ENCODE results near the gene OCA2.

The OCA2 gene

DNA sequence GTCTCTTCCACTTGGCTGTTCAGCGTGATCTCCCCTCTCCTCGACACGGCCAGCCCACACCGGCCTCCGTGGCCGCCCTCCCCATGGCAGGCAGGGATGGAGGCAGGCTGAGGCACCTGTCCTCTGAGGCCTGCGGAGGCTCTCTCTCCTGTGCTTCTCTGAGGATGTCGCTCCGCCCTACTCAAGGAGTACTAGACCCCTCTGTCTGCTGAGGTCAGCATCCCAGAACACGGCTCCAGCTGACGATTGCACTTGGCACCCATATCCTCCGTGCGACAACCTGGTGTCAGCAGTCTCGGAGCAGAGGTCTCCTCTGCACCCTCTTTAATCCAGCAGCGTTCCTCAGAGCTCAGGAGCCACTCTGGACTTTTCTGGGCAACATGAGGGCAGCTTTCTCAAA lies 322.6 kb downstream of the OCA2 start:
- TF ChIP-seq EZH2 (optimal IDR thresholded peaks at IDR 0.05; ENCODE audit: low read depth, low read length) (no peak), EZH2phosphoT487 (IDR thresholded peaks at IDR 0.05; ENCODE audit: low read length) (no peak)
- TF ChIP-seq, protein P1, sequence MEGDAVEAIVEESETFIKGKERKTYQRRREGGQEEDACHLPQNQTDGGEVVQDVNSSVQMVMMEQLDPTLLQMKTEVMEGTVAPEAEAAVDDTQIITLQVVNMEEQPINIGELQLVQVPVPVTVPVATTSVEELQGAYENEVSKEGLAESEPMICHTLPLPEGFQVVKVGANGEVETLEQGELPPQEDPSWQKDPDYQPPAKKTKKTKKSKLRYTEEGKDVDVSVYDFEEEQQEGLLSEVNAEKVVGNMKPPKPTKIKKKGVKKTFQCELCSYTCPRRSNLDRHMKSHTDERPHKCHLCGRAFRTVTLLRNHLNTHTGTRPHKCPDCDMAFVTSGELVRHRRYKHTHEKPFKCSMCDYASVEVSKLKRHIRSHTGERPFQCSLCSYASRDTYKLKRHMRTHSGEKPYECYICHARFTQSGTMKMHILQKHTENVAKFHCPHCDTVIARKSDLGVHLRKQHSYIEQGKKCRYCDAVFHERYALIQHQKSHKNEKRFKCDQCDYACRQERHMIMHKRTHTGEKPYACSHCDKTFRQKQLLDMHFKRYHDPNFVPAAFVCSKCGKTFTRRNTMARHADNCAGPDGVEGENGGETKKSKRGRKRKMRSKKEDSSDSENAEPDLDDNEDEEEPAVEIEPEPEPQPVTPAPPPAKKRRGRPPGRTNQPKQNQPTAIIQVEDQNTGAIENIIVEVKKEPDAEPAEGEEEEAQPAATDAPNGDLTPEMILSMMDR (IDR thresholded peaks at IDR 0.05; ENCODE audit: low read length), result no peak
- Histone ChIP-seq H3K4me1 (ENCODE audit: low read length) (peaks cover 5% of the 10 kb centered on the region; the same call in 1 of the 2 replicates), H3K4me2 (ENCODE audit: low read depth, low read length) (no peak overlapping the region), H3K9me2 (replicated peaks; ENCODE audit: insufficient read depth, low read length) (no peaks in the 10 kb centered on the region), H2AFZ (ENCODE audit: low read length) (no peak overlapping the region), H3K9ac (ENCODE audit: low read length) (no peak overlapping the region), H3K27ac (ENCODE audit: low read length) (no peak overlapping the region), H3K9me3 (replicated peaks; ENCODE audit: insufficient read depth, low read length) (peaks cover 4% of the 10 kb centered on the region; the same call in 1 of the 2 replicates), H3K79me2 (ENCODE audit: low read length) (no peaks in the 10 kb centered on the region), H3K36me3 (replicated peaks; ENCODE audit: insufficient read depth, low read length) (no peaks in the 10 kb centered on the region), H4K20me1 (ENCODE audit: insufficient read depth, low read length) (no peaks in the 10 kb centered on the region), H3F3A (ENCODE audit: insufficient read depth, low read length) (no peaks in the 10 kb centered on the region), H3K27me3 (replicated peaks; ENCODE audit: insufficient read depth, low read length) (no peaks in the 10 kb centered on the region), H3K4me3 (ENCODE audit: low read length) (no peak overlapping the region)
- no peak for DNase-seq

DNA sequence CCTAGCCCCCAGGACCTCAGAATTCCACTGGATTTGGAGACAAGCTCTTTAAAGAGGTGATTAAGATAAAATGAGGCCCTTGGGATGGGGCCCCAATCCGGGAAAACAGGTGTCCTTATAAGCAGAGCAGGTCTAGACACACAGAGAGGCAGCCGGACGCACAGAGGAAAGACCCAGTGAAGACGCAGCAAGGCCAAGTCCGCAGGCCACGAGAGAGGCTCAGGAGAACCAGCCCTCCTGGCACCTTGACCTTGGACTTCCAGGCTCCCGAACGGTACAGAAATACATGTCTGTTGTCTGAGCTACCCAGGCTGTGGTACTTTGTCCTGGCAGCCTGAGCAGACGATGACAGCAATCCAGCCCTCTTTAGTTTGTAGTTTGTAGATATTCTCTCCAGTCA lies 324.5 kb downstream of the OCA2 start:
- Histone ChIP-seq H3K4me1 (ENCODE audit: low read length) (peaks cover 5% of the 10 kb centered on the region; the same call in 1 of the 2 replicates), H3K36me3 (replicated peaks; ENCODE audit: insufficient read depth, low read length) (no peaks in the 10 kb centered on the region), H3F3A (ENCODE audit: insufficient read depth, low read length) (no peaks in the 10 kb centered on the region), H3K79me2 (ENCODE audit: low read length) (no peaks in the 10 kb centered on the region), H3K9me3 (replicated peaks; ENCODE audit: insufficient read depth, low read length) (peaks cover 4% of the 10 kb centered on the region; the same call in 1 of the 2 replicates), H3K9ac (ENCODE audit: low read length) (no peak overlapping the region), H3K4me3 (ENCODE audit: low read length) (no peak overlapping the region), H3K27me3 (replicated peaks; ENCODE audit: insufficient read depth, low read length) (no peaks in the 10 kb centered on the region), H4K20me1 (ENCODE audit: insufficient read depth, low read length) (no peaks in the 10 kb centered on the region), H3K27ac (ENCODE audit: low read length) (no peak overlapping the region), H2AFZ (ENCODE audit: low read length) (no peak overlapping the region), H3K9me2 (replicated peaks; ENCODE audit: insufficient read depth, low read length) (no peaks in the 10 kb centered on the region), H3K4me2 (ENCODE audit: low read depth, low read length) (no peak overlapping the region)
- TF ChIP-seq EZH2 (optimal IDR thresholded peaks at IDR 0.05; ENCODE audit: low read depth, low read length), result no peak
- no peak for TF ChIP-seq EZH2phosphoT487 (IDR thresholded peaks at IDR 0.05; ENCODE audit: low read length)
- TF ChIP-seq, protein P1 (IDR thresholded peaks at IDR 0.05; ENCODE audit: low read length), result no peak
- DNase-seq, result no peak

DNA sequence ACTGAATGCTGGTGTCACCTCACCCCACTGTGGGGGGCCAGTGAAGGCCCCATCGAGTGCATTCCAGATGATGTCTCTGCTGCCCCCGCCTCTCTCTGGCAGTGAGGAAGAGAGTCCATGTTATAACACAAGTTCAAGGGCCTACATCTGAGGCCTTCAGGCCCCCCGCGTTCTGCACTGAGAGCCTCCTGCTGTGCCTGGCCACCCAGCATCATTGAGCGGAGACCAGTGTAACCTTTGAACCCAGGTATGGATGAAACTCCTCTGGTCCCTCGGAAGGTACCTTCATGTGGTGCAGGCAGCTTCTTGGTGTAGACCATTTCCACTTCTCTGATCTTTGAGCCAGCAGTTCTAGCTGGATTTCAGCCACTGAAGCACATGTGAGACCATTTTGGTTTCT lies 324.9 kb downstream of the OCA2 start:
- H3K9me2 ChIP-seq (replicated peaks; ENCODE audit: insufficient read depth, low read length), result no peaks in the 10 kb centered on the region

DNA sequence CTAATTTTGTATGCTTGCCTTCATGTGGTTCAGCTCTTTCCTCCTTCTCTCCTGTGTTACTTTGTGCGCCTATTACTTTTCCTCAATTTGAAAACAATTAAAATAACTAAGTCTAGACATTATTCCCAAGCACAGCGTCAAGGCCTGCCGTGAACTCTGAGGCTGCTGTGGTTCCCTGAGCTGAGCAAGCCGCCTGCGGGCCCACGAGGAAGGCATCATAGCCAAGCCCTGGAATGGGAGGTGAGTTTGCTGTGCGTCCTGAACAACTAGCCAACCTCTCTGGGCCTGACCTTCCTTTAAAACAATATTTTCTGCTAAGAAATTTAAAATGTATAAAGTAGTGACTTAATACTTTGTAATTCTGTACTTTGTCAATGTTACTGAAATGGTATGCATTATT lies 327.2 kb downstream of the OCA2 start:
- Histone ChIP-seq H3K4me2 (ENCODE audit: low read depth, low read length) (no peak overlapping the region), H3K9me2 (replicated peaks; ENCODE audit: insufficient read depth, low read length) (no peaks in the 10 kb centered on the region), H2AFZ (ENCODE audit: low read length) (no peak overlapping the region), H3K36me3 (replicated peaks; ENCODE audit: insufficient read depth, low read length) (no peaks in the 10 kb centered on the region), H3K9me3 (replicated peaks; ENCODE audit: insufficient read depth, low read length) (no peaks in the 10 kb centered on the region; the same call in 1 of the 2 replicates), H3K27me3 (replicated peaks; ENCODE audit: insufficient read depth, low read length) (no peaks in the 10 kb centered on the region), H3K9ac (ENCODE audit: low read length) (no peak overlapping the region), H3K4me3 (ENCODE audit: low read length) (no peak overlapping the region), H3K27ac (ENCODE audit: low read length) (no peak overlapping the region), H3K4me1 (ENCODE audit: low read length) (no peaks in the 10 kb centered on the region), H3K79me2 (ENCODE audit: low read length) (no peaks in the 10 kb centered on the region), H4K20me1 (ENCODE audit: insufficient read depth, low read length) (no peaks in the 10 kb centered on the region), H3F3A (ENCODE audit: insufficient read depth, low read length) (no peaks in the 10 kb centered on the region)
- TF ChIP-seq EZH2phosphoT487 (IDR thresholded peaks at IDR 0.05; ENCODE audit: low read length) (no peak), EZH2 (optimal IDR thresholded peaks at IDR 0.05; ENCODE audit: low read depth, low read length) (no peak)
- TF ChIP-seq, protein P1 (IDR thresholded peaks at IDR 0.05; ENCODE audit: low read length), result no peak
- no peak for DNase-seq

More for the DNA sequence above, 324.9 kb downstream of the OCA2 start:
- Histone ChIP-seq H3F3A (ENCODE audit: insufficient read depth, low read length) (no peaks in the 10 kb centered on the region), H3K27ac (ENCODE audit: low read length) (no peak overlapping the region), H3K36me3 (replicated peaks; ENCODE audit: insufficient read depth, low read length) (no peaks in the 10 kb centered on the region), H2AFZ (ENCODE audit: low read length) (no peak overlapping the region), H4K20me1 (ENCODE audit: insufficient read depth, low read length) (no peaks in the 10 kb centered on the region), H3K79me2 (ENCODE audit: low read length) (no peaks in the 10 kb centered on the region), H3K4me3 (ENCODE audit: low read length) (no peak overlapping the region), H3K4me1 (ENCODE audit: low read length) (peaks cover 5% of the 10 kb centered on the region; the same call in 1 of the 2 replicates), H3K9ac (ENCODE audit: low read length) (no peak overlapping the region), H3K27me3 (replicated peaks; ENCODE audit: insufficient read depth, low read length) (no peaks in the 10 kb centered on the region), H3K4me2 (ENCODE audit: low read depth, low read length) (no peak overlapping the region), H3K9me3 (replicated peaks; ENCODE audit: insufficient read depth, low read length) (peaks cover 4% of the 10 kb centered on the region; the same call in 1 of the 2 replicates)
- DNase-seq, result no peak
- TF ChIP-seq EZH2 (optimal IDR thresholded peaks at IDR 0.05; ENCODE audit: low read depth, low read length), result no peak
